Duodenal mucosa (tissue), 2 donors: ENCODE data around the gene POLN.
"Not testable (repeated sequence)": the region's sequence is repeated elsewhere in the genome, so short reads cannot be mapped to it uniquely, and the experiment has no call there.

Source experiments
- H3K27ac ChIP-seq: one replicate; pipeline ENCODE4 v1.7.0; 2013; ENCODE audit warnings: low read depth, low read length
- H3K27me3 ChIP-seq, 2 donors: one replicate each; pipeline ENCODE4 v1.7.0; 2013; ENCODE audit warnings: low read length in 2 of 2, control low read depth in 1 of 2; ENCODE audit not compliant: insufficient read depth in 2 of 2, control insufficient read depth in 1 of 2
- H3K36me3 ChIP-seq, 2 donors: one replicate each; pipeline ENCODE4 v1.7.0; 2013; ENCODE audit warnings: low read length in 2 of 2, control low read depth in 1 of 2; ENCODE audit not compliant: insufficient read depth in 2 of 2, control insufficient read depth in 1 of 2
- H3K4me1 ChIP-seq, 2 donors: one replicate each; pipeline ENCODE4 v1.7.0; 2013; ENCODE audit warnings: low read length in 2 of 2, control low read depth in 1 of 2; ENCODE audit not compliant: insufficient read depth in 2 of 2, control insufficient read depth in 1 of 2
- H3K4me3 ChIP-seq, 2 donors: one replicate each; pipeline ENCODE4 v1.7.0; 2013; ENCODE audit warnings: low read length in 2 of 2, low read depth in 1 of 2
- H3K9ac ChIP-seq, 2 donors: one replicate each; pipeline ENCODE4 v1.7.0; 2013; ENCODE audit warnings: low read length in 2 of 2, low read depth in 1 of 2
- H3K9me3 ChIP-seq, 2 donors: one replicate each; pipeline ENCODE4 v1.7.0; 2013; ENCODE audit warnings: low read length in 2 of 2, control low read depth in 1 of 2; ENCODE audit not compliant: control insufficient read depth in 1 of 2

The POLN gene

DNA sequence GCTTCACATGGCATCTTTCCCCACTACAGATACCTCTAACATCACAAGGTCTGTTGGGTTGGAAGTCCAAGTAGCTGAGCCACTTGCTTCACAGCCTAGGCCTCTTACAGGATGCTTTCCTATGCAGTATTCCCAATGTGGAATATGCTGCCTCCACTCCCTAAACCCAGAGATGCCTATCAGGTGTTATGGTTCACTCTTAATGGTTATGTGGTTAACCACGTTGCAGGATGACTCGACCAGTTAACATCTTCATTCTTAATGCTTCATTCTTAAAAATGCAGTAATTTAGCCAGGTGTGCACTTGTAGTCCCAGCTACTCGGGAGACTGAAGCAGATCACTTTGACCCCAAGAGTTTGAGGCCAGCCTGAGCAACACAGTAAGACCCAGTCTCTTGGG lies 24.2 kb downstream of the POLN start:
- Histone ChIP-seq H3K4me1 (no peaks in the 10 kb centered on the region), H3K36me3 (no peaks in the 10 kb centered on the region), H3K27me3 (no peaks in the 10 kb centered on the region), H3K9ac (no peak overlapping the region), H3K9me3 (no peaks in the 10 kb centered on the region), H3K27ac (no peak overlapping the region), H3K4me3 (no peak overlapping the region)

DNA sequence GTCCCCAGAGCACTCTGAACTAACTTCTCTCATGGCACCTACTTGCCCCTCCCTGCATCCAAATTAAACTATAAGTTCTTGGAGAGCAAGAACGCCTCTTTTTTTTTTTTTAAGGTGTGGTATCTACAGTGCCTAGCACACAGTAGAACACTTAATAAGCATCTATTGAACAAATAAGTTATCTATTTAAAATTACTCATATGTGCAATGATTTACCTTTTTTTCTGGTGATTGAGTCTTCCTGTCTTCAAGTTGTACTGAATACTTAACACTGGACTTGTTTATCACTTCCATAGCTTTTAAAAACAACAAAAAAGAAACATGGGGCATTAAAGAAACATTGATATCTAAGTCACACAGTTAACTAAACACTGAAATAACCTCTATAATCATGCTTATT lies 29.1 kb downstream of the POLN start:
- H3K9ac ChIP-seq = no peak overlapping the region
- no peaks in the 10 kb centered on the region for H3K27me3 ChIP-seq
- no peaks in the 10 kb centered on the region for H3K36me3 ChIP-seq
- no peak overlapping the region for H3K27ac ChIP-seq
- H3K9me3 ChIP-seq = no peaks in the 10 kb centered on the region
- H3K4me3 ChIP-seq = no peak overlapping the region
- no peaks in the 10 kb centered on the region for H3K4me1 ChIP-seq

- not testable (repeated sequence) for H3K4me1 ChIP-seq, H3K9ac ChIP-seq, H3K27me3 ChIP-seq, H3K27ac ChIP-seq, H3K4me3 ChIP-seq, H3K36me3 ChIP-seq, H3K9me3 ChIP-seq
Measured at GRCh38 chr4:2202789-2203188, 39.1 kb downstream of the POLN start.

DNA sequence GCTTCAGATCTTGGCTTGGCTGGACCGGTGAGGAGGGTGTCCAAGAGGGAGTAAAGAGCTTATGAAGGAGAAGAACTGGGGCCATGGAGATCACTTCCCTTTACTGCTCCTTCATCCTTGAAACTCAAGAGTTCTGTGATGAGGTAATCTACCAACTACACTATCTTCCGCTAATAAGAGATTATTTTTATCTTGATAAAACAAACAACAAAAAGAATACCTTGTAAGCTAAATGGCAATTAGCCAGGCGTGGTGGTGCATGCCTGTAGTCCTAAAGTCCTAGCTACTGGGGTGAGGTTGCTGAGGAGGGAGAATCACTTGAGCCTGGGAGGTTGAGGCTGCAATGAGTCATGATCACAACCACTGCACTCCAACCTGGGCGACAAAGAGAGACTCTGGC lies 47.4 kb downstream of the POLN start:
- H3K4me3 ChIP-seq = no peak overlapping the region
- H3K9me3 ChIP-seq = no peaks in the 10 kb centered on the region
- no peak overlapping the region for H3K27ac ChIP-seq
- H3K27me3 ChIP-seq = no peaks in the 10 kb centered on the region
- peaks cover 0 to 4% of the 10 kb centered on the region in 2 donors for H3K4me1 ChIP-seq
- H3K9ac ChIP-seq = no peak overlapping the region
- no peaks in the 10 kb centered on the region for H3K36me3 ChIP-seq

GRCh38 chr4:2193326-2193725 lies 48.6 kb downstream of the POLN start:
- Histone ChIP-seq H3K4me3 (no peak overlapping the region), H3K27me3 (no peaks in the 10 kb centered on the region), H3K9ac (no peak overlapping the region), H3K27ac (no peak overlapping the region), H3K4me1 (peaks cover 0 to 4% of the 10 kb centered on the region in 2 donors), H3K9me3 (no peaks in the 10 kb centered on the region), H3K36me3 (no peaks in the 10 kb centered on the region)

GRCh38 chr4:2186865-2187172 lies 55.1 kb downstream of the POLN start:
- Histone ChIP-seq H3K27me3 (no peaks in the 10 kb centered on the region), H3K4me3 (no peak overlapping the region)

DNA sequence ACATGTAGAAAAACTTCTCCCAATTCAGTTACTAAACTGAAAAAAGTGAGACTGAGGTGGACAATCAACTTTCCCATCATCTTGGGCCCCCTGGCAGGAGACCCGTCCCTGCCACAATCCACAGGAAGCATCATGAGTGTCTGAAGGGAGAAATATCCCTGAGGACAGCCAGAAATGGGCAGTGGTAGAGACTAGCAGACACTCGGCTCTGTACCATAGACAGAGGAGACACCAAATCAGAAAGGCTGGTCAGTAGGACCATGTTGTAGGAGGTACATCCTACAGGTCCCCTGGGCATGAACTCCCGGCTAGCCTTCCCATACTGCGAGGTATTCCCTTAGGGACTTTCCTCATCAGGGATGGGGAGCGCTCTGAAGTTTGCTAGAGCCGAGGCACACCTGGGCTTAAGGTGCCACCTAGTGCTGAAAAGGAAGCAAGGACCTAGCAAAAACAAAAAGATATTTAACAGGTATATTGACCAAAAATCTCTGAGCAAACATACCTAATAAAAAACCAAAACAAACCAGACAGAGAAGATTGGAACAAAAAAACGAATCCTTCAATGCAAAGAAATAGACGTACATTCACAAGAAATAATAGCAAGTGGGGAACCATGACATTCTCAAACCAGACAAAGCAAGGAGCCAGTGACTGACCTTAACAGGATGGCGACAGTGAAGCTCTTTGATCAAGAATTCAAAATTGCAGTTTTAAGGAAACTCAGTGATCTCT lies 55.6 kb downstream of the POLN start:
- no peaks in the 10 kb centered on the region for H3K27me3 ChIP-seq
- no peaks in the 10 kb centered on the region for H3K4me1 ChIP-seq
- H3K9me3 ChIP-seq = peaks cover 0 to 2% of the 10 kb centered on the region in 2 donors
- no peak overlapping the region for H3K9ac ChIP-seq
- no peaks in the 10 kb centered on the region for H3K36me3 ChIP-seq
- no peak overlapping the region for H3K27ac ChIP-seq
- H3K4me3 ChIP-seq = no peak overlapping the region

More at GRCh38 chr4:2186865-2187172, 55.1 kb downstream of the POLN start:
- Histone ChIP-seq H3K4me1 (no peaks in the 10 kb centered on the region), H3K9ac (no peak overlapping the region), H3K36me3 (no peaks in the 10 kb centered on the region), H3K9me3 (peaks cover 0 to 2% of the 10 kb centered on the region in 2 donors), H3K27ac (no peak overlapping the region)

GRCh38 chr4:2183394-2183793 lies 58.5 kb downstream of the POLN start:
- Histone ChIP-seq H3K4me3 (no peak overlapping the region), H3K4me1 (no peaks in the 10 kb centered on the region), H3K9ac (no peak overlapping the region), H3K36me3 (no peaks in the 10 kb centered on the region), H3K9me3 (peaks cover 0 to 2% of the 10 kb centered on the region in 2 donors), H3K27ac (no peak overlapping the region), H3K27me3 (no peaks in the 10 kb centered on the region)

DNA sequence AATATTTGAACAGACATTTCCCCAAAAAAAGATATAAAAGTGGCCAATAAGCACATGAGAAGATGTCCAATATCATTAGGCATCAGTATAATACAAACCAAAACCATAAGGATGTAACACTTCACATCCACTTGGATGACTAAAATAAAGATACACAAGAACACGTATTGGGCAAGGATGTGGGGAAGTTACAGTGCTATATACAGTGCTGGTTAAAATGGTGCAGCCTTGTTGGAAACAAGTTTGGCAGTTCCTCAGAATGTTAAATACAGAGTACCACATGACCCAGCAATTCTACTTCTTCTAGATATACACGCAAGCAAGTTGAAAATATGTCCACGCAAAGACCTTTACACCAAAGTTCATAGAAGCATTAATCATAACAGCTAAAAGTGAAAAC lies 58.9 kb downstream of the POLN start:
- no peaks in the 10 kb centered on the region for H3K36me3 ChIP-seq
- peaks cover 0 to 2% of the 10 kb centered on the region in 2 donors for H3K9me3 ChIP-seq
- H3K4me1 ChIP-seq = no peaks in the 10 kb centered on the region
- no peak overlapping the region for H3K27ac ChIP-seq
- no peak overlapping the region for H3K9ac ChIP-seq
- H3K4me3 ChIP-seq = no peak overlapping the region
- no peaks in the 10 kb centered on the region for H3K27me3 ChIP-seq

DNA sequence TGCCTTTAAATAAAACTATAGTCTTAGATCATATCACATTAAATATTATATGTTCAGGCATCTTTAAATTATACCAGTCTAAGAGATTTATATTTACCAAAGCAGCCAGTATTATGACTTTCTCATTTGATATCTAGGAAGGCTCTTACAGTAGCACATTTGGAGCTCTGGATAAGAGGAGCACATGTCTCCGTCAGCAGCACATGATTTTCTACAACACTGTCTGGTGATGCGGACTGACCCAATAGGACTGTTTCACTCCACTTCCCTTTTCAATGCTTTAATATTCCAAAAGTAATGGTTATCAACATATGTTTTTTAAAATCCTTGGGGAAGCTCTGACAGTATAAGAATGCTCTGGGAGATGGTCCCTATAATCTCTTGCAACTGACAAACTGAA lies 61.5 kb downstream of the POLN start:
- H3K27me3 ChIP-seq = no peaks in the 10 kb centered on the region
- no peaks in the 10 kb centered on the region for H3K36me3 ChIP-seq
- H3K4me3 ChIP-seq = no peak overlapping the region
- H3K9ac ChIP-seq = no peak overlapping the region
- H3K9me3 ChIP-seq = no peaks in the 10 kb centered on the region
- H3K4me1 ChIP-seq = no peaks in the 10 kb centered on the region
- no peak overlapping the region for H3K27ac ChIP-seq

DNA sequence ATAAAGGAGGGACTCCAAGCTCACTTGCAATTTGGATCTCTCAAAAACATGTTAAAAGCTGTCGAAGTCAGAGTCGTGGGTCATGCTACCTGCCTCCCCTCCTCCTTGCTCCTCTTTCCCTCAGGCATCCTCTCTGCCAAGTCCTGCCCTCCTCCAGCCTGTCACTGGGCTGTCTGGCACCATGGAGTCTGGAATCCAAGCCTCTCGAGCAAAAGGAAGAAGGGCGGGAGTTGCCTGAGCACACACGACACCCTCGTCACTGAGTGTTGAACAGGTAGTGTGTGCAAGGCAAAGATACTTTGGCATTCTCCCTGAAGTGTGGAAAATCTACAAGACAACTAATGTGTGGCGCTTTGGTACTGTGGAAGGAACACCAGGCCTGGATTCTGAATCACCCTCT lies 62.2 kb downstream of the POLN start:
- Histone ChIP-seq H3K4me3 (no peak overlapping the region), H3K27me3 (no peaks in the 10 kb centered on the region), H3K9me3 (no peaks in the 10 kb centered on the region), H3K9ac (no peak overlapping the region), H3K36me3 (no peaks in the 10 kb centered on the region), H3K27ac (no peak overlapping the region), H3K4me1 (no peaks in the 10 kb centered on the region)
